CD14-positive monocyte (primary cell): ENCODE results near the gene RGS3. TPM values are rescaled to one million over a fixed set of nuclear protein-coding genes. Genes with fewer than 3 reads are reported as not detected.

ENCODE experiments used
- DNase-seq, 3 donors: peaks; one replicate each; pipeline ENCODE4 v3.0.0-alpha.2; 2011 to 2022
- H2AFZ ChIP-seq: 2 replicates; pipeline ENCODE4 v1.6.0; 2012; ENCODE audit warnings: mild to moderate bottlenecking, low read depth, low read length, inconsistent platforms; ENCODE audit not compliant: insufficient read depth, poor library complexity, severe bottlenecking
- H3K27ac ChIP-seq, 2 donors: 1 replicate in 1 of 2; 2 replicates in 1 of 2; pipeline ENCODE4 v1.5.1; 2012 to 2013; ENCODE audit warnings: low read length in 2 of 2, control low read depth in 1 of 2, inconsistent platforms in 1 of 2, low read depth in 1 of 2, mild to moderate bottlenecking in 1 of 2
- H3K27me3 ChIP-seq, 2 donors: one replicate each; pipeline versions ENCODE4 v1.6.0 to v1.6.1; 2011 to 2013; ENCODE audit warnings: low read length in 2 of 2; ENCODE audit not compliant: control insufficient read depth in 2 of 2, insufficient read depth in 2 of 2
- H3K36me3 ChIP-seq, 2 donors: replicated peaks in 1 of 2; 1 replicate in 1 of 2; 2 replicates in 1 of 2; pipeline versions ENCODE4 v1.5.1 to v1.6.1; 2012 to 2013; ENCODE audit warnings: low read length in 2 of 2, control low read depth in 1 of 2, inconsistent platforms in 1 of 2, mild to moderate bottlenecking in 1 of 2; ENCODE audit not compliant: insufficient read depth in 2 of 2, control insufficient read depth in 1 of 2
- H3K4me1 ChIP-seq, 2 donors: 1 replicate in 1 of 2; 2 replicates in 1 of 2; pipeline versions ENCODE4 v1.5.1 to v1.6.1; 2012 to 2013; ENCODE audit warnings: low read length in 2 of 2, control low read depth in 1 of 2, inconsistent platforms in 1 of 2, mild to moderate bottlenecking in 1 of 2, moderate library complexity in 1 of 2; ENCODE audit not compliant: insufficient read depth in 2 of 2, control insufficient read depth in 1 of 2
- H3K4me2 ChIP-seq: replicated peaks from 2 replicates; pipeline ENCODE3; 2012; ENCODE audit warnings: low read length, moderate library complexity, mild to moderate bottlenecking; ENCODE audit not compliant: poor library complexity, severe bottlenecking; ENCODE audit errors: extremely low read depth
- H3K4me3 ChIP-seq, 3 experiments: fragments of 200-600 bp in 1 of 3; sonication (generic) in 1 of 3; replicated peaks in 1 of 3; 1 replicate in 2 of 3; 2 replicates in 1 of 3; pipeline ENCODE4 v1.5.1; 2011 to 2013; ENCODE audit warnings: low read length in 3 of 3, mild to moderate bottlenecking in 3 of 3, control low read depth in 2 of 3, low read depth in 2 of 3, inconsistent platforms in 1 of 3, moderate library complexity in 1 of 3
- H3K79me2 ChIP-seq: 2 replicates; pipeline ENCODE4 v1.6.0; 2012; ENCODE audit warnings: mild to moderate bottlenecking, control low read depth, inconsistent platforms, low read length, moderate library complexity; ENCODE audit not compliant: insufficient read depth
- H3K9ac ChIP-seq: 2 replicates; pipeline ENCODE4 v1.6.0; 2017; ENCODE audit warnings: low read length, mild to moderate bottlenecking; ENCODE audit not compliant: insufficient read depth, poor library complexity, severe bottlenecking
- H3K9me3 ChIP-seq, 2 donors: replicated peaks in 1 of 2; 1 replicate in 1 of 2; 2 replicates in 1 of 2; pipeline versions ENCODE4 v1.5.1 to v1.6.1; 2012 to 2013; ENCODE audit warnings: low read length in 2 of 2, control low read depth in 1 of 2; ENCODE audit not compliant: control insufficient read depth in 1 of 2, insufficient read depth in 1 of 2
- H4K20me1 ChIP-seq: 2 replicates; pipeline ENCODE4 v1.6.0; 2012; ENCODE audit warnings: mild to moderate bottlenecking, low read length, control low read depth, moderate library complexity; ENCODE audit not compliant: insufficient read depth
- H3K27ac Mint-ChIP-seq, 7 donors: one replicate each; pipeline ENCODE4 v1.8.0; 2020; ENCODE audit warnings: mild to moderate bottlenecking in 7 of 7, mixed read lengths in 7 of 7, moderate library complexity in 6 of 7, inconsistent platforms in 2 of 7
- H3K27me3 Mint-ChIP-seq, 3 donors: one replicate each; pipeline ENCODE4 v1.8.0; 2021 to 2022; ENCODE audit warnings: low read depth in 3 of 3, mild to moderate bottlenecking in 3 of 3, mixed read lengths in 3 of 3, moderate library complexity in 3 of 3, inconsistent platforms in 1 of 3
- H3K36me3 Mint-ChIP-seq, 2 donors: one replicate each; pipeline ENCODE4 v1.8.0; 2020; ENCODE audit warnings: mixed read lengths in 2 of 2, inconsistent platforms in 1 of 2, mild to moderate bottlenecking in 1 of 2
- H3K4me1 Mint-ChIP-seq: one replicate; pipeline ENCODE4 v1.8.0; 2020; ENCODE audit warnings: mild to moderate bottlenecking, mixed read lengths
- H3K4me3 Mint-ChIP-seq, 2 donors: one replicate each; pipeline ENCODE4 v1.8.0; 2020; ENCODE audit warnings: mild to moderate bottlenecking in 2 of 2, mixed read lengths in 2 of 2, moderate library complexity in 1 of 2
- H3K9me3 Mint-ChIP-seq, 7 donors: one replicate each; pipeline ENCODE4 v1.8.0; 2020 to 2022; ENCODE audit warnings: mixed read lengths in 7 of 7, mild to moderate bottlenecking in 6 of 7, moderate library complexity in 6 of 7, inconsistent platforms in 2 of 7
- CTCF ChIP-seq: fragments of 200-600 bp; IDR thresholded peaks from one replicate; pipeline ENCODE4 v1.8.0; 2022; ENCODE audit warnings: antibody characterized with exemption, mild to moderate bottlenecking
- WGBS: methylation state at CpG from one replicate; pipeline ENCODE4 v1.1.5; 2013; ENCODE audit warnings: missing lambda C conversion rate; ENCODE audit not compliant: insufficient coverage; 5-methylcytosine and 5-hydroxymethylcytosine counted together
- intact Hi-C, 2 donors: fragments of 100-400 bp; cut with micrococcal nuclease; formaldehyde crosslinking; loops; one replicate each; pipeline versions ENCODE4 v1.15.0 to v1.15.1; 2023
- polyA plus RNA-seq, 3 donors: library from polyadenylated mRNA; depleted of rRNA in 1 of 3; unstranded in 2 of 3; stranded (reverse) in 1 of 3; fragments of 300-500 nt in 2 of 3; fragments of >200 nt in 1 of 3; fragmentation: Illumina TruSeq in 2 of 3; gene quantifications; 1 replicate in 2 of 3; 2 replicates in 1 of 3; pipeline ENCODE4 v1.2.3, GENCODE V29; 2012 to 2021

Gene RGS3
- polyA plus RNA-seq, 3 donors: 9.1 to 16.2 (median 15.8) TPM

GRCh38 chr9:113454914-113455761 lies 8.4 kb upstream of the RGS3 start:
- H3K27me3 ChIP-seq: no peaks in the 10 kb centered on the region
- intact Hi-C loops: no loop called here
- no peaks in the 10 kb centered on the region for H3K36me3 Mint-ChIP-seq
- H3K79me2 ChIP-seq: no peaks in the 10 kb centered on the region
- TF ChIP-seq CTCF: no peak
- H3K27ac ChIP-seq: no peak overlapping the region
- H3K36me3 ChIP-seq: no peaks in the 10 kb centered on the region
- H3K4me3 Mint-ChIP-seq: no peak overlapping the region
- peak overlapping the region; percentile 19 for H2AFZ ChIP-seq
- peaks cover 19% of the 10 kb centered on the region for H3K4me1 Mint-ChIP-seq
- H4K20me1 ChIP-seq: no peaks in the 10 kb centered on the region
- no peak for DNase-seq
- 45% methylated on average over 3 of the region's 5 CpGs for WGBS
- no peak overlapping the region for H3K4me3 ChIP-seq
- H3K27me3 Mint-ChIP-seq: no peaks in the 10 kb centered on the region
- no peak overlapping the region for H3K4me2 ChIP-seq
- H3K9ac ChIP-seq: no peak overlapping the region
- no peaks in the 10 kb centered on the region for H3K4me1 ChIP-seq
- peak overlapping the region in 2 of 7 donors; percentile 30 to 50 for H3K27ac Mint-ChIP-seq
- H3K9me3 ChIP-seq: no peaks in the 10 kb centered on the region
- H3K9me3 Mint-ChIP-seq: peaks cover 0 to 1% (median 0%) of the 10 kb centered on the region in 7 donors

GRCh38 chr9:113456235-113456634 lies 7.3 kb upstream of the RGS3 start:
- Histone ChIP-seq H3K4me2 (no peak overlapping the region), H3K9ac (no peak overlapping the region), H4K20me1 (no peaks in the 10 kb centered on the region), H3K79me2 (no peaks in the 10 kb centered on the region), H3K4me3 (no peak overlapping the region), H2AFZ (no peak overlapping the region), H3K9me3 (no peaks in the 10 kb centered on the region), H3K36me3 (no peaks in the 10 kb centered on the region), H3K4me1 (no peaks in the 10 kb centered on the region), H3K27ac (no peak overlapping the region), H3K27me3 (no peaks in the 10 kb centered on the region)
- Mint-ChIP-seq H3K9me3 (peaks cover 0 to 1% (median 0%) of the 10 kb centered on the region in 7 donors), H3K27me3 (no peaks in the 10 kb centered on the region), H3K36me3 (no peaks in the 10 kb centered on the region), H3K4me3 (no peak overlapping the region), H3K4me1 (peaks cover 19% of the 10 kb centered on the region), H3K27ac (peak overlapping the region in 1 of 7 donors; percentile 47)
- no CpG with 5 or more reads among the region's 2 CpGs for WGBS
- no peak for TF ChIP-seq CTCF
- intact Hi-C loops: no loop called here
- no peak for DNase-seq
